HEK293 (cell line): ENCODE data around the gene IFNLR1.

Experiments
- CTCF ChIA-PET: fragments of 350-600 bp; formaldehyde crosslinking; extraction: SDS; loops from one replicate; lab custom pipeline; 2021; ENCODE audit warnings: antibody characterized with exemption; lab: Yijun Ruan, JAX
- POLR2A ChIA-PET: fragments of 300-600 bp; formaldehyde crosslinking; extraction: SDS; loops from one replicate; lab custom pipeline; 2020; ENCODE audit warnings: antibody characterized with exemption, inconsistent platforms; lab: Yijun Ruan, JAX
- H3K27ac ChIP-seq: fragments of 200-500 bp; sonication (Bioruptor generic); 2 replicates; pipeline ENCODE4 v1.5.1; 2014; ENCODE audit warnings: low read depth, low read length, control low read depth, inconsistent platforms; ENCODE audit errors: extremely low read depth
- H3K36me3 ChIP-seq, 2 experiments: fragments of 200-500 bp in 1 of 2; sonication (Bioruptor generic) in 1 of 2; 1 replicate in 1 of 2; 2 replicates in 1 of 2; pipeline ENCODE4 v1.5.1; 2014 to 2017; ENCODE audit warnings: inconsistent platforms in 2 of 2, low read length in 2 of 2; ENCODE audit not compliant: control insufficient read depth in 2 of 2, insufficient read depth in 1 of 2
- H3K4me1 ChIP-seq: fragments of 200-500 bp; sonication (Bioruptor generic); 2 replicates; pipeline ENCODE4 v1.5.1; 2014; ENCODE audit warnings: mild to moderate bottlenecking, low read length, inconsistent platforms; ENCODE audit not compliant: control insufficient read depth, insufficient read depth
- H3K4me3 ChIP-seq: 2 replicates; pipeline ENCODE4 v1.5.1; 2011; ENCODE audit warnings: low read depth, mild to moderate bottlenecking, control low read depth, low read length, moderate library complexity
- H3K9me3 ChIP-seq: fragments of 200-500 bp; sonication (Bioruptor generic); 2 replicates; pipeline ENCODE4 v1.5.1; 2014; ENCODE audit warnings: low read depth, low read length, inconsistent platforms; ENCODE audit not compliant: control insufficient read depth, insufficient read depth
- BCL11A ChIP-seq: fragments of 450-650 bp; formaldehyde crosslinking; IDR thresholded peaks from 2 replicates; pipeline ENCODE4 v1.5.1; 2016; ENCODE audit warnings: low read depth, missing biosample characterization, missing genetic modification characterization
- BCL11B ChIP-seq: fragments of 450-650 bp; formaldehyde crosslinking; IDR thresholded peaks from 2 replicates; pipeline ENCODE4 v1.5.1; 2016; ENCODE audit warnings: low read depth, missing biosample characterization, missing genetic modification characterization
- GFI1B ChIP-seq: fragments of 450-650 bp; formaldehyde crosslinking; IDR thresholded peaks from 2 replicates; pipeline ENCODE4 v1.5.1; 2016; ENCODE audit warnings: missing biosample characterization, missing genetic modification characterization
- HIC1 ChIP-seq: fragments of 450-650 bp; formaldehyde crosslinking; IDR thresholded peaks from 2 replicates; pipeline ENCODE4 v1.5.1; 2016; ENCODE audit warnings: missing biosample characterization, missing genetic modification characterization
- KLF9 ChIP-seq: fragments of 450-650 bp; formaldehyde crosslinking; IDR thresholded peaks from 2 replicates; pipeline ENCODE4 v1.5.1; 2016; ENCODE audit warnings: missing biosample characterization, missing genetic modification characterization, low read depth
- OVOL3 ChIP-seq: fragments of 450-650 bp; formaldehyde crosslinking; IDR thresholded peaks from 2 replicates; pipeline ENCODE4 v1.5.1; 2016; ENCODE audit warnings: missing biosample characterization, missing genetic modification characterization
- SCRT1 ChIP-seq: fragments of 450-650 bp; formaldehyde crosslinking; IDR thresholded peaks from 2 replicates; pipeline ENCODE4 v1.5.1; 2016; ENCODE audit warnings: missing biosample characterization, missing genetic modification characterization, borderline replicate concordance
- SP2 ChIP-seq: fragments of 450-650 bp; formaldehyde crosslinking; IDR thresholded peaks from 2 replicates; pipeline ENCODE4 v1.5.1; 2016; ENCODE audit warnings: missing biosample characterization, missing genetic modification characterization
- SP7 ChIP-seq: fragments of 450-650 bp; formaldehyde crosslinking; IDR thresholded peaks from 2 replicates; pipeline ENCODE4 v1.5.1; 2016; ENCODE audit warnings: missing biosample characterization, missing genetic modification characterization
- ZBTB21 ChIP-seq: fragments of 450-650 bp; formaldehyde crosslinking; IDR thresholded peaks from 2 replicates; pipeline ENCODE4 v1.5.1; 2017; ENCODE audit warnings: missing biosample characterization, missing genetic modification characterization
- ZBTB26 ChIP-seq: fragments of 450-650 bp; formaldehyde crosslinking; optimal IDR thresholded peaks from 2 replicates; pipeline ENCODE3; 2016; ENCODE audit warnings: missing biosample characterization, mild to moderate bottlenecking, missing genetic modification characterization
- ZNF221 ChIP-seq: fragments of 450-650 bp; formaldehyde crosslinking; IDR thresholded peaks from 2 replicates; pipeline ENCODE4 v1.5.1; 2017; ENCODE audit warnings: missing biosample characterization, missing genetic modification characterization, borderline replicate concordance
- ZNF280C ChIP-seq: fragments of 450-650 bp; formaldehyde crosslinking; IDR thresholded peaks from 2 replicates; pipeline ENCODE4 v1.5.1; 2016; ENCODE audit warnings: missing biosample characterization, missing genetic modification characterization
- ZNF48 ChIP-seq: fragments of 450-650 bp; formaldehyde crosslinking; IDR thresholded peaks from 2 replicates; pipeline ENCODE4 v1.5.1; 2016; ENCODE audit warnings: missing biosample characterization, missing genetic modification characterization
- ZNF501 ChIP-seq: fragments of 450-650 bp; formaldehyde crosslinking; IDR thresholded peaks from 2 replicates; pipeline ENCODE4 v1.5.1; 2016; ENCODE audit warnings: missing biosample characterization, missing genetic modification characterization
- ZNF510 ChIP-seq: fragments of 450-650 bp; formaldehyde crosslinking; IDR thresholded peaks from 2 replicates; pipeline ENCODE4 v1.5.1; 2018; ENCODE audit warnings: mild to moderate bottlenecking, missing genetic modification characterization, missing biosample characterization; ENCODE audit not compliant: insufficient replicate concordance
- ZNF621 ChIP-seq: fragments of 450-650 bp; formaldehyde crosslinking; IDR thresholded peaks from 2 replicates; pipeline ENCODE4 v1.5.1; 2017; ENCODE audit warnings: missing biosample characterization, missing genetic modification characterization
- ZNF629 ChIP-seq: fragments of 450-650 bp; formaldehyde crosslinking; IDR thresholded peaks from 2 replicates; pipeline ENCODE4 v1.5.1; 2017; ENCODE audit warnings: missing biosample characterization, missing genetic modification characterization
- ZNF670 ChIP-seq: fragments of 450-650 bp; formaldehyde crosslinking; IDR thresholded peaks from 2 replicates; pipeline ENCODE4 v1.5.1; 2016; ENCODE audit warnings: missing biosample characterization, missing genetic modification characterization, low read depth
- ZNF785 ChIP-seq: fragments of 450-650 bp; formaldehyde crosslinking; IDR thresholded peaks from 2 replicates; pipeline ENCODE4 v1.5.1; 2016; ENCODE audit warnings: missing biosample characterization, missing genetic modification characterization
- TF ChIP-seq, protein P1 (sequence below): fragments of 450-650 bp; formaldehyde crosslinking; IDR thresholded peaks from 2 replicates; pipeline ENCODE4 v1.5.1; 2016; ENCODE audit warnings: missing biosample characterization, missing genetic modification characterization, low read depth
- TF ChIP-seq, protein P2 (sequence below): fragments of 450-650 bp; formaldehyde crosslinking; IDR thresholded peaks from 2 replicates; pipeline ENCODE4 v1.5.1; 2016; ENCODE audit warnings: missing biosample characterization, missing genetic modification characterization

The IFNLR1 gene

DNA sequence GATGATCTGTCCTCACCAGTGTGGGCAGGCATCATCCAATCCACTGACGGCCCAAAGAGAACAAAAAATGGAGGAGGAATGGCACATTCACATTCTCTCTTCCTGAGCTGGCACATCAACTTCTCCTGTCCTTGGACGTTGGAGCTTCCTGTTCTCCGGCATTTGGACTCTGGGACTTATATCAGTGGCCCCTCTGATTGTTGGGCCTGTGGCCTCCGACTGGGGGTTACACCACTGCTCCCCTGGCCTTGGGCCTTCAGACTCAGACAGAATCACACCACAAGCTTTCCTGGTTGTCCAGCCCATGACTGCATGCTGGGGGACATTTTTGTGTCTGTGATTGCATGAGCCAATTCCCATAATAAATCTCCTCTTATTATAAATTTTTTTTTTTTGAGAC, 20.1 kb downstream of the IFNLR1 start (continued):
- TF ChIP-seq, protein P1, sequence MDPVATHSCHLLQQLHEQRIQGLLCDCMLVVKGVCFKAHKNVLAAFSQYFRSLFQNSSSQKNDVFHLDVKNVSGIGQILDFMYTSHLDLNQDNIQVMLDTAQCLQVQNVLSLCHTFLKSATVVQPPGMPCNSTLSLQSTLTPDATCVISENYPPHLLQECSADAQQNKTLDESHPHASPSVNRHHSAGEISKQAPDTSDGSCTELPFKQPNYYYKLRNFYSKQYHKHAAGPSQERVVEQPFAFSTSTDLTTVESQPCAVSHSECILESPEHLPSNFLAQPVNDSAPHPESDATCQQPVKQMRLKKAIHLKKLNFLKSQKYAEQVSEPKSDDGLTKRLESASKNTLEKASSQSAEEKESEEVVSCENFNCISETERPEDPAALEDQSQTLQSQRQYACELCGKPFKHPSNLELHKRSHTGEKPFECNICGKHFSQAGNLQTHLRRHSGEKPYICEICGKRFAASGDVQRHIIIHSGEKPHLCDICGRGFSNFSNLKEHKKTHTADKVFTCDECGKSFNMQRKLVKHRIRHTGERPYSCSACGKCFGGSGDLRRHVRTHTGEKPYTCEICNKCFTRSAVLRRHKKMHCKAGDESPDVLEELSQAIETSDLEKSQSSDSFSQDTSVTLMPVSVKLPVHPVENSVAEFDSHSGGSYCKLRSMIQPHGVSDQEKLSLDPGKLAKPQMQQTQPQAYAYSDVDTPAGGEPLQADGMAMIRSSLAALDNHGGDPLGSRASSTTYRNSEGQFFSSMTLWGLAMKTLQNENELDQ (tag by site-specific recombination): no peak
- TF ChIP-seq ZNF48 (tag by site-specific recombination): no peak
- TF ChIP-seq ZNF785 (tag by site-specific recombination): no peak
- TF ChIP-seq ZNF221 (tag by site-specific recombination): no peak
- TF ChIP-seq SP2 (tag by site-specific recombination): no peak
- TF ChIP-seq SCRT1: no peak
- no peak for TF ChIP-seq SP7 (tag by site-specific recombination)
- TF ChIP-seq HIC1 (tag by site-specific recombination): no peak
- TF ChIP-seq ZNF510: no peak
- TF ChIP-seq OVOL3 (tag by site-specific recombination): no peak
- no peak for TF ChIP-seq ZBTB21 (tag by site-specific recombination)
- no peak for TF ChIP-seq GFI1B (tag by site-specific recombination)

DNA sequence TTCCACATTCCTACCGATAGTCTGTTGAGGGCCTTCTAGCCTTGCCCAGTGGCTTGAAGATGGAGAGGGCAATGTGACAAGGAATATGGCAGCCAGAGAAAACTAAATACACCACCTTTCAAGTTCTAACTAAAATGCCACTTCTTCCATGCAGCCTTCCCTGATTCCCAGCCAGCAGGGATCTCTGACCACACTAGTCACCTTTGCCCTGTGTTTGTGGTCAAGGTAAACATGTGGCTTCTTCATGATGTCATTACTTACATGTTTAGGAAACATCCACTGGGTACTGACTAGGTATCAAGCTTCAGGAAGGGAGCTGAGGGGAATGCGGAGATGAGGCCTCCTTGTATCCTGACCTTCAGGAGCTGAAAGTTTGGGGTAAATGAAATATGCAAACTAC, 21.6 kb downstream of the IFNLR1 start:
- POLR2A ChIA-PET: interaction anchor here (1.1 kb wide), 1 partner anchor 15 kb away, joined by 3 read pairs; no protein-coding TSS in a partner anchor
- CTCF ChIA-PET: interaction anchor here (0.7 to 2.5 kb wide), 4 partner anchors 13 to 374 kb away, joined by 3 to 12 read pairs (median 3); no protein-coding TSS in a partner anchor
- no peak overlapping the region for H3K4me3 ChIP-seq
- peaks cover 23 to 72% of the 10 kb centered on the region in 2 experiments for H3K36me3 ChIP-seq
- H3K27ac ChIP-seq: no peak overlapping the region
- no peaks in the 10 kb centered on the region for H3K4me1 ChIP-seq
- H3K9me3 ChIP-seq: no peaks in the 10 kb centered on the region
- TF ChIP-seq ZNF670 (tag by site-specific recombination): no peak

DNA sequence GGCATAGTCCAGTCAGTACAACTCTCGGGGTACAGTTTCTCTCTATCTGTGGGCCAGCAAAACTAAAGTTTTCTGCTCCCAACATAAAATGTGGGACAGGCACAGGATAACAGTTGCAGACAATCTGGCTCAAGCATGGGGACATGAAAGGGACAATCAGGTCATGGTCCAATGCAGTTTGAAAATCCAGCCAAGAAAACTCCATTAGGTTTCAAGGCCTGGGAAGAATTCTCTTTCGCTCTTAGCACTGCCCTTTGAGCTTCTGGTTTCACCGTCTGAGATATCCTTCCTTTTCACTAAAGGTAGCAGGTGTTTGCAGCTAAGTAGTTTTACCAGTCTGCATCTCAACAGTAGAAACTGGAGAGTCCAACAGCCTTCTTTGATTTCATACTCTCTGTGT, 23.1 kb downstream of the IFNLR1 start:
- CTCF ChIA-PET: interaction anchor here (1.0 to 2.5 kb wide), 3 partner anchors 14 to 228 kb away, joined by 3 to 12 read pairs (median 3); no protein-coding TSS in a partner anchor
- Histone ChIP-seq H3K36me3 (peaks cover 29 to 77% of the 10 kb centered on the region in 2 experiments), H3K9me3 (no peaks in the 10 kb centered on the region), H3K4me3 (no peak overlapping the region), H3K4me1 (no peaks in the 10 kb centered on the region), H3K27ac (no peak overlapping the region)
- TF ChIP-seq ZBTB26 (tag by site-specific recombination): no peak
- TF ChIP-seq BCL11B (tag by site-specific recombination): no peak
- TF ChIP-seq BCL11A: no peak
- no peak for TF ChIP-seq ZNF629 (tag by site-specific recombination)
- TF ChIP-seq, protein P2, sequence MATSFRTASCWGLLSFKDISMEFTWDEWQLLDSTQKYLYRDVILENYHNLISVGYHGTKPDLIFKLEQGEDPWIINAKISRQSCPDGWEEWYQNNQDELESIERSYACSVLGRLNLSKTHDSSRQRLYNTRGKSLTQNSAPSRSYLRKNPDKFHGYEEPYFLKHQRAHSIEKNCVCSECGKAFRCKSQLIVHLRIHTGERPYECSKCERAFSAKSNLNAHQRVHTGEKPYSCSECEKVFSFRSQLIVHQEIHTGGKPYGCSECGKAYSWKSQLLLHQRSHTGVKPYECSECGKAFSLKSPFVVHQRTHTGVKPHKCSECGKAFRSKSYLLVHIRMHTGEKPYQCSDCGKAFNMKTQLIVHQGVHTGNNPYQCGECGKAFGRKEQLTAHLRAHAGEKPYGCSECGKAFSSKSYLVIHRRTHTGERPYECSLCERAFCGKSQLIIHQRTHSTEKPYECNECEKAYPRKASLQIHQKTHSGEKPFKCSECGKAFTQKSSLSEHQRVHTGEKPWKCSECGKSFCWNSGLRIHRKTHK (tag by site-specific recombination): no peak
- no peak for TF ChIP-seq ZNF280C (tag by site-specific recombination)
- no peak for TF ChIP-seq KLF9 (tag by site-specific recombination)
- no peak for TF ChIP-seq ZNF501
- no peak for TF ChIP-seq ZNF621
- POLR2A ChIA-PET: no interaction called here
